IMR-90 (cell line): Measurements from ENCODE around the gene FANCE. TPM values are rescaled to one million over a fixed set of nuclear protein-coding genes. Genes with fewer than 3 reads are reported as not detected.

Experiments
- ATAC-seq: fragments of 200-7000 bp; cut with Tn5 transposase; 2 replicates; pipeline ENCODE4 v1.9.1; 2020; ENCODE audit warnings: low read depth, mild to moderate bottlenecking, moderate library complexity
- BruUV-seq: library from RNA; stranded (reverse); fragments of 400-500 nt; replicated peaks from 2 replicates; lab custom pipeline; 2021; lab: Mats Ljungman, UMichigan
- CTCF ChIA-PET: fragments of 300-600 bp; formaldehyde crosslinking; extraction: SDS; loops from one replicate; lab custom pipeline; 2021; ENCODE audit warnings: antibody characterized with exemption; lab: Yijun Ruan, JAX
- POLR2A ChIA-PET: fragments of 300-600 bp; sonication (Branson Sonifier 250); formaldehyde crosslinking; loops from one replicate; lab custom pipeline; 2022; ENCODE audit warnings: antibody characterized with exemption; ENCODE audit not compliant: unreplicated experiment; lab: Charles Lee
- DNase-seq: peaks from one replicate; pipeline ENCODE4 v3.0.0; 2013
- H2AFZ ChIP-seq: replicated peaks from 2 replicates; pipeline ENCODE3; 2013; ENCODE audit warnings: low read length, mild to moderate bottlenecking; ENCODE audit not compliant: poor library complexity
- H2AK5ac ChIP-seq: 2 replicates; pipeline ENCODE4 v1.6.1; 2013; ENCODE audit warnings: low read depth, low read length, inconsistent platforms
- H2AK9ac ChIP-seq: replicated peaks from 2 replicates; pipeline ENCODE3; 2013; ENCODE audit warnings: mild to moderate bottlenecking, low read depth, low read length, moderate library complexity; ENCODE audit not compliant: poor library complexity
- H2BK120ac ChIP-seq: 2 replicates; pipeline ENCODE4 v1.6.1; 2013; ENCODE audit warnings: low read depth, low read length, inconsistent platforms
- H2BK15ac ChIP-seq: 3 replicates; pipeline ENCODE4 v1.6.1; 2013; ENCODE audit warnings: low read depth, low read length, inconsistent platforms
- H2BK20ac ChIP-seq: 2 replicates; pipeline ENCODE4 v1.6.1; 2013; ENCODE audit warnings: low read depth, mild to moderate bottlenecking, inconsistent platforms, low read length, moderate library complexity
- H2BK5ac ChIP-seq: 2 replicates; pipeline ENCODE4 v1.6.1; 2013; ENCODE audit warnings: mild to moderate bottlenecking, low read depth, low read length, inconsistent platforms; ENCODE audit not compliant: poor library complexity, severe bottlenecking
- H3K14ac ChIP-seq: replicated peaks from 2 replicates; pipeline ENCODE4 v1.6.1; 2013; ENCODE audit warnings: low read depth, low read length, inconsistent platforms
- H3K18ac ChIP-seq: 2 replicates; pipeline ENCODE4 v1.6.1; 2013; ENCODE audit warnings: low read depth, low read length, control low read depth
- H3K23ac ChIP-seq: 2 replicates; pipeline ENCODE4 v1.6.1; 2013; ENCODE audit warnings: low read depth, low read length, inconsistent platforms
- H3K27ac ChIP-seq: 2 replicates; pipeline ENCODE4 v1.5.1; 2013; ENCODE audit warnings: mild to moderate bottlenecking, control low read depth, low read length; ENCODE audit not compliant: insufficient read depth
- H3K27me3 ChIP-seq: 2 replicates; pipeline ENCODE4 v1.6.1; 2013; ENCODE audit warnings: low read length; ENCODE audit not compliant: control insufficient read depth, insufficient read depth
- H3K36me3 ChIP-seq: 2 replicates; pipeline ENCODE4 v1.6.1; 2013; ENCODE audit warnings: low read length, mixed read lengths; ENCODE audit not compliant: control insufficient read depth, insufficient read depth
- H3K4ac ChIP-seq: 2 replicates; pipeline ENCODE4 v1.6.1; 2013; ENCODE audit warnings: low read depth, low read length, inconsistent platforms
- H3K4me1 ChIP-seq: 2 replicates; pipeline ENCODE4 v1.6.1; 2013; ENCODE audit warnings: low read length, mixed read lengths; ENCODE audit not compliant: control insufficient read depth, insufficient read depth
- H3K4me2 ChIP-seq: 2 replicates; pipeline ENCODE4 v1.6.1; 2013; ENCODE audit warnings: low read depth, mild to moderate bottlenecking, control low read depth, low read length, moderate library complexity
- H3K4me3 ChIP-seq: 2 replicates; pipeline ENCODE4 v1.5.1; 2013; ENCODE audit warnings: low read depth, mild to moderate bottlenecking, control low read depth, low read length, moderate library complexity; ENCODE audit not compliant: insufficient read depth
- H3K56ac ChIP-seq: 2 replicates; pipeline ENCODE4 v1.6.1; 2013; ENCODE audit warnings: low read length, inconsistent platforms; ENCODE audit not compliant: insufficient read depth; ENCODE audit errors: extremely low read depth
- H3K79me1 ChIP-seq, 2 experiments: 2 replicates each; pipeline ENCODE4 v1.6.1; 2013; ENCODE audit warnings: low read length in 2 of 2, inconsistent platforms in 1 of 2, low read depth in 1 of 2
- H3K9ac ChIP-seq: 2 replicates; pipeline ENCODE4 v1.6.1; 2013; ENCODE audit warnings: low read depth, low read length, control low read depth
- H3K9me1 ChIP-seq: 2 replicates; pipeline ENCODE4 v1.6.1; 2013; ENCODE audit warnings: low read length, inconsistent platforms; ENCODE audit not compliant: insufficient read depth
- H3K9me3 ChIP-seq: 2 replicates; pipeline ENCODE4 v1.6.1; 2013; ENCODE audit warnings: low read length; ENCODE audit not compliant: control insufficient read depth, insufficient read depth
- H4K20me1 ChIP-seq: 2 replicates; pipeline ENCODE4 v1.6.1; 2013; ENCODE audit warnings: low read length, inconsistent platforms; ENCODE audit not compliant: insufficient read depth
- H4K5ac ChIP-seq: 2 replicates; pipeline ENCODE4 v1.6.1; 2013; ENCODE audit warnings: mild to moderate bottlenecking, low read depth, low read length, control low read depth
- H4K8ac ChIP-seq, 2 experiments: 2 replicates each; pipeline ENCODE4 v1.6.1; 2013; ENCODE audit warnings: low read depth in 2 of 2, low read length in 2 of 2, control low read depth in 1 of 2, inconsistent platforms in 1 of 2
- H4K91ac ChIP-seq: 2 replicates; pipeline ENCODE4 v1.6.1; 2013; ENCODE audit warnings: low read depth, low read length, inconsistent platforms; ENCODE audit not compliant: insufficient read depth
- CEBPB ChIP-seq: IDR thresholded peaks from 2 replicates; pipeline ENCODE4 v1.6.1; 2012; ENCODE audit warnings: low read depth, low read length, improper control_type of control experiment
- FOS ChIP-seq: fragments of 150-350 bp; IDR thresholded peaks from 2 replicates; pipeline ENCODE4 v1.6.1; 2016; ENCODE audit warnings: low read depth, low read length
- MAFK ChIP-seq: IDR thresholded peaks from 2 replicates; pipeline ENCODE4 v1.6.1; 2012; ENCODE audit warnings: low read depth, low read length, improper control_type of control experiment
- MAZ ChIP-seq: IDR thresholded peaks from 2 replicates; pipeline ENCODE4 v1.6.1; 2012; ENCODE audit warnings: low read depth, mild to moderate bottlenecking, low read length, improper control_type of control experiment, moderate library complexity, borderline replicate concordance
- MXI1 ChIP-seq: IDR thresholded peaks from 2 replicates; pipeline ENCODE4 v1.6.1; 2012; ENCODE audit warnings: low read depth, mild to moderate bottlenecking, low read length, moderate library complexity, borderline replicate concordance
- NFE2L2 ChIP-seq: fragments of 150-350 bp; IDR thresholded peaks from 2 replicates; pipeline ENCODE4 v1.6.1; 2016; ENCODE audit warnings: low read depth, mild to moderate bottlenecking, low read length
- POLR2A ChIP-seq: IDR thresholded peaks from 2 replicates; pipeline ENCODE4 v1.6.1; 2012; ENCODE audit warnings: mild to moderate bottlenecking, low read depth, low read length
- RAD21 ChIP-seq: IDR thresholded peaks from 2 replicates; pipeline ENCODE4 v1.6.1; 2012; ENCODE audit warnings: low read length, improper control_type of control experiment
- RFX5 ChIP-seq: IDR thresholded peaks from 2 replicates; pipeline ENCODE4 v1.8.0; 2012; ENCODE audit warnings: low read depth, mild to moderate bottlenecking, low read length, moderate library complexity
- WGBS, 2 experiments: methylation state at CpG; one replicate each; pipeline versions ENCODE4 v1.1.5 to v1.1.7; 2013; ENCODE audit warnings: missing lambda C conversion rate in 2 of 2; ENCODE audit not compliant: insufficient read length in 1 of 2; ENCODE audit errors: extremely low coverage in 2 of 2; 5-methylcytosine and 5-hydroxymethylcytosine counted together
- dilution Hi-C: fragments of 300-500 bp; cut with HindIII; formaldehyde crosslinking; loops from one replicate; pipeline ENCODE4 v1.14.3; 2018; ENCODE audit warnings: low sequenced_read_pairs; ENCODE audit not compliant: unreplicated experiment
- in situ Hi-C: fragments of 300-500 bp; cut with MboI; formaldehyde crosslinking; loops from 3 replicates; pipeline ENCODE4 v1.14.3; 2019; ENCODE audit warnings: low sequenced_read_pairs, inconsistent platforms, mixed read lengths
- intact Hi-C: fragments of 100-400 bp; cut with micrococcal nuclease; formaldehyde crosslinking; loops from 2 replicates; pipeline ENCODE4 v1.10.0; 2022
- polyA plus RNA-seq, 3 experiments: library from polyadenylated mRNA; depleted of rRNA; stranded (reverse); fragments of >200 nt; gene quantifications; 2 replicates each; pipeline ENCODE4 v1.2.3, GENCODE V29; 2012; ENCODE audit warnings: low replicate concordance in 1 of 3
- total RNA-seq: library from RNA; depleted of rRNA; stranded (reverse); fragments of >200 nt; gene quantifications from 2 replicates; pipeline ENCODE4 v1.2.3, GENCODE V29; 2012
- TF ChIP-seq, protein P1 (sequence below): conservative IDR thresholded peaks from 2 replicates; pipeline ENCODE4 v1.5.1; 2012; ENCODE audit warnings: mild to moderate bottlenecking, low read depth, low read length, improper control_type of control experiment
- TF ChIP-seq, protein P2 (sequence below): fragments of 150-350 bp; IDR thresholded peaks from 2 replicates; pipeline ENCODE4 v1.6.1; 2016; ENCODE audit warnings: low read depth, mild to moderate bottlenecking, low read length, moderate library complexity, borderline replicate concordance

Gene FANCE
- total and polyA plus RNA-seq, 2 of the 4 experiments (the other 2 are of a cell fraction): 7.1 to 9.1 TPM

DNA sequence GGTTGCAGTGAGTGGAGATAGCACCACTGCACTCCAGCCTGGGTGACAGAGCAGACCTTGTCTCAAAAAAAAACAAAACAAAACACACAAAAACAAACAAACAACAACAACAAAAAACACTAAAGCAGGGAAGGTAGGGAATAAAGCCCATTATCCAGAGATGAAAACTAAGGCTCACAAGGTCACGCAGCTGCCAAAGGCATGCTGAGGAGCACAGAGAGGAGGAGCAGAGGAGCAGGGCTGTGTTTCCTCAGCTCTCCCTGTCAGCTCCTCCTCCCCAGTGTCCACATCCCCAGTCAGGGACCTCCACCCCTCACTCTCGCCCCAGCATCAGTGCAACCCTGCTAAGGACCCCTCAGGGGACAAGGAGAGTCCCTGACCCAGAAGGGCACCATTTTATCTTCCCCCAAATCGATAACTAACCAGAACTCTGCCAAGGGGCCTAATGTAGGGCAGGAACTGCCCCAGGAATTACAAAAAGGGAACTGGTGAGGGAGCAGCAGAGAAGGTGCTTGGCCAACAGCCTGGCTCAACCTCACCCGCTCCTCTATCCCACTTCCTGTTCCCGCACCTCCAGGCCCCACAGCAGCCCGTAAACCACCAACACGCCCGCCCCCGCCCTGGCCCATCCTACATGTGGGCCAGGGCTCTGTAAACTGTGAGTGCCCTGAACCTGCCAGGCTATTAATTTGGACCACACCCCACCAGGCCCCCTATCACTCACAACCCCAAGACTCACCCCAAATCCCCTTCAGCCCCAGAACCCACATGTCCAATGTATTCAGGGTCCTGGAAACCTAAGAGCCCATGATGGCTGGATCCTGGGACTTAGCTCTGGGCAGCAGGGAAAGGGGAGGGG lies 35.7 kb downstream of the FANCE start:
- H3K4ac ChIP-seq: peak overlapping the region; percentile 93
- peak overlapping the region; percentile 33 for H2BK20ac ChIP-seq
- H3K79me1 ChIP-seq: peaks cover 39 to 94% of the 10 kb centered on the region in 2 experiments
- H3K23ac ChIP-seq: peak overlapping the region; percentile 94
- peak overlapping the region; percentile 47 for H4K5ac ChIP-seq
- BruUV-seq: no TSS peak
- H3K56ac ChIP-seq: peak overlapping the region; percentile 20; the same call in 1 of the 2 replicates
- dilution Hi-C loops (no loop called here), in situ Hi-C loops (no loop called here), intact Hi-C loops (no loop called here)
- peaks cover 39% of the 10 kb centered on the region for H3K9me1 ChIP-seq
- H3K4me2 ChIP-seq: no peak overlapping the region
- no CpG with 5 or more reads among the region's 9 CpGs for WGBS, 2 experiments
- peak overlapping the region; percentile 55 for H3K27ac ChIP-seq
- no peaks in the 10 kb centered on the region for H3K9me3 ChIP-seq
- H4K91ac ChIP-seq: peak overlapping the region; percentile 87
- no peak for TF ChIP-seq POLR2A
- no peak for TF ChIP-seq MAFK
- TF ChIP-seq RFX5: no peak
- no peak for TF ChIP-seq MXI1
- no peak for TF ChIP-seq NFE2L2
- TF ChIP-seq FOS: no peak
- no peak for TF ChIP-seq MAZ
- TF ChIP-seq, protein P1, sequence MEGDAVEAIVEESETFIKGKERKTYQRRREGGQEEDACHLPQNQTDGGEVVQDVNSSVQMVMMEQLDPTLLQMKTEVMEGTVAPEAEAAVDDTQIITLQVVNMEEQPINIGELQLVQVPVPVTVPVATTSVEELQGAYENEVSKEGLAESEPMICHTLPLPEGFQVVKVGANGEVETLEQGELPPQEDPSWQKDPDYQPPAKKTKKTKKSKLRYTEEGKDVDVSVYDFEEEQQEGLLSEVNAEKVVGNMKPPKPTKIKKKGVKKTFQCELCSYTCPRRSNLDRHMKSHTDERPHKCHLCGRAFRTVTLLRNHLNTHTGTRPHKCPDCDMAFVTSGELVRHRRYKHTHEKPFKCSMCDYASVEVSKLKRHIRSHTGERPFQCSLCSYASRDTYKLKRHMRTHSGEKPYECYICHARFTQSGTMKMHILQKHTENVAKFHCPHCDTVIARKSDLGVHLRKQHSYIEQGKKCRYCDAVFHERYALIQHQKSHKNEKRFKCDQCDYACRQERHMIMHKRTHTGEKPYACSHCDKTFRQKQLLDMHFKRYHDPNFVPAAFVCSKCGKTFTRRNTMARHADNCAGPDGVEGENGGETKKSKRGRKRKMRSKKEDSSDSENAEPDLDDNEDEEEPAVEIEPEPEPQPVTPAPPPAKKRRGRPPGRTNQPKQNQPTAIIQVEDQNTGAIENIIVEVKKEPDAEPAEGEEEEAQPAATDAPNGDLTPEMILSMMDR: no peak
- TF ChIP-seq CEBPB: no peak
- TF ChIP-seq, protein P2, sequence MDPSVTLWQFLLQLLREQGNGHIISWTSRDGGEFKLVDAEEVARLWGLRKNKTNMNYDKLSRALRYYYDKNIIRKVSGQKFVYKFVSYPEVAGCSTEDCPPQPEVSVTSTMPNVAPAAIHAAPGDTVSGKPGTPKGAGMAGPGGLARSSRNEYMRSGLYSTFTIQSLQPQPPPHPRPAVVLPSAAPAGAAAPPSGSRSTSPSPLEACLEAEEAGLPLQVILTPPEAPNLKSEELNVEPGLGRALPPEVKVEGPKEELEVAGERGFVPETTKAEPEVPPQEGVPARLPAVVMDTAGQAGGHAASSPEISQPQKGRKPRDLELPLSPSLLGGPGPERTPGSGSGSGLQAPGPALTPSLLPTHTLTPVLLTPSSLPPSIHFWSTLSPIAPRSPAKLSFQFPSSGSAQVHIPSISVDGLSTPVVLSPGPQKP: no peak
- no peak for TF ChIP-seq RAD21
- ATAC-seq (peak; percentile 1; the same call in 1 of the 2 replicates), DNase-seq (peak; percentile 54)
- POLR2A ChIA-PET: interaction anchor here (1.0 kb wide), 1 partner anchor 17 kb away, joined by 3 read pairs; no protein-coding TSS in a partner anchor
- peak overlapping the region; percentile 79 for H2BK5ac ChIP-seq
- peaks cover 14% of the 10 kb centered on the region for H4K20me1 ChIP-seq
- H2AFZ ChIP-seq: peak overlapping the region; percentile 44
- peak overlapping the region; percentile 24; the same call in 1 of the 2 replicates for H3K9ac ChIP-seq
- peak overlapping the region; percentile 91 for H2AK9ac ChIP-seq
- peak overlapping the region; percentile 18; the same call in 1 of the 2 replicates for H3K18ac ChIP-seq
- H2BK15ac ChIP-seq: peak overlapping the region; percentile 91; the same call in 2 of the 3 replicates
- peak overlapping the region; percentile 76 for H2BK120ac ChIP-seq
- H3K4me1 ChIP-seq: peaks cover 62% of the 10 kb centered on the region
- H3K36me3 ChIP-seq: peaks cover 24% of the 10 kb centered on the region
- no peaks in the 10 kb centered on the region for H3K27me3 ChIP-seq
- H4K8ac ChIP-seq: peak overlapping the region; percentile 81 to 87
- H3K4me3 ChIP-seq: no peak overlapping the region
- peak overlapping the region; percentile 88 for H3K14ac ChIP-seq
- CTCF ChIA-PET: no interaction called here
- peak overlapping the region; percentile 95 for H2AK5ac ChIP-seq
